Measurements from ENCODE around the gene FCAMR. TPM values are rescaled to one million over a fixed set of nuclear protein-coding genes. Genes with fewer than 3 reads are reported as not detected.
A peak's percentile ranks its signal among the peaks of the same experiment; 100 is the strongest.

FCAMR gene
- total RNA-seq, 1 donor from 2014 or later, result not detected

GRCh38 chr1:207009182-207009850 lies 39.1 kb upstream of the FCAMR start:
- Mint-ChIP-seq H3K27ac (ENCODE audit: unreplicated experiment) (no peak overlapping the region), H3K36me3 (ENCODE audit: low read depth) (peaks cover 2% of the 10 kb centered on the region), H3K4me1 (ENCODE audit: low read depth) (peaks cover 16% of the 10 kb centered on the region), H3K9me3 (ENCODE audit: low read depth) (peaks cover 5% of the 10 kb centered on the region), H3K27me3 (ENCODE audit: low read depth) (peaks cover 20% of the 10 kb centered on the region), H3K4me3 (ENCODE audit: unreplicated experiment) (no peak overlapping the region)
- no peak for TF ChIP-seq CTCF (IDR thresholded peaks at IDR 0.05)
- no peak for DNase-seq (ENCODE audit: low spot score)

GRCh38 chr1:207007352-207008033 lies 37.2 kb upstream of the FCAMR start:
- no peak for TF ChIP-seq CTCF (IDR thresholded peaks at IDR 0.05)
- Mint-ChIP-seq H3K27ac (ENCODE audit: unreplicated experiment) (peak overlapping the region; percentile 84), H3K9me3 (ENCODE audit: low read depth) (peaks cover 5% of the 10 kb centered on the region)

GRCh38 chr1:207006914-207007313 lies 36.7 kb upstream of the FCAMR start:
- Mint-ChIP-seq H3K4me1 (ENCODE audit: low read depth) (peaks cover 16% of the 10 kb centered on the region), H3K9me3 (ENCODE audit: low read depth) (peaks cover 5% of the 10 kb centered on the region), H3K4me3 (ENCODE audit: unreplicated experiment) (no peak overlapping the region), H3K27ac (ENCODE audit: unreplicated experiment) (peak overlapping the region; percentile 84), H3K36me3 (ENCODE audit: low read depth) (no peaks in the 10 kb centered on the region), H3K27me3 (ENCODE audit: low read depth) (peaks cover 2% of the 10 kb centered on the region)
- no peak for TF ChIP-seq CTCF (IDR thresholded peaks at IDR 0.05)
- no peak for DNase-seq (ENCODE audit: low spot score)

More at GRCh38 chr1:207007352-207008033, 37.2 kb upstream of the FCAMR start:
- Mint-ChIP-seq H3K4me1 (ENCODE audit: low read depth) (peaks cover 16% of the 10 kb centered on the region), H3K27me3 (ENCODE audit: low read depth) (peaks cover 5% of the 10 kb centered on the region), H3K36me3 (ENCODE audit: low read depth) (no peaks in the 10 kb centered on the region), H3K4me3 (ENCODE audit: unreplicated experiment) (no peak overlapping the region)
- no peak for DNase-seq (ENCODE audit: low spot score)

GRCh38 chr1:207006083-207006482 lies 35.8 kb upstream of the FCAMR start:
- H3K27ac Mint-ChIP-seq (ENCODE audit: unreplicated experiment), result no peak overlapping the region
- no peak overlapping the region for H3K4me3 Mint-ChIP-seq (ENCODE audit: unreplicated experiment)
- peaks cover 5% of the 10 kb centered on the region for H3K9me3 Mint-ChIP-seq (ENCODE audit: low read depth)
- no peaks in the 10 kb centered on the region for H3K36me3 Mint-ChIP-seq (ENCODE audit: low read depth)
- DNase-seq (ENCODE audit: low spot score), result no peak
- H3K4me1 Mint-ChIP-seq (ENCODE audit: low read depth), result peaks cover 16% of the 10 kb centered on the region
- peaks cover 2% of the 10 kb centered on the region for H3K27me3 Mint-ChIP-seq (ENCODE audit: low read depth)
- no peak for TF ChIP-seq CTCF (IDR thresholded peaks at IDR 0.05)

GRCh38 chr1:207004931-207005830 lies 34.9 kb upstream of the FCAMR start:
- H3K4me3 Mint-ChIP-seq (ENCODE audit: unreplicated experiment), result no peak overlapping the region
- H3K9me3 Mint-ChIP-seq (ENCODE audit: low read depth), result peaks cover 5% of the 10 kb centered on the region
- peaks cover 5% of the 10 kb centered on the region for H3K27me3 Mint-ChIP-seq (ENCODE audit: low read depth)
- H3K27ac Mint-ChIP-seq (ENCODE audit: unreplicated experiment), result no peak overlapping the region
- peak; percentile 80 for TF ChIP-seq CTCF (IDR thresholded peaks at IDR 0.05)
- no peaks in the 10 kb centered on the region for H3K36me3 Mint-ChIP-seq (ENCODE audit: low read depth)
- peaks cover 16% of the 10 kb centered on the region for H3K4me1 Mint-ChIP-seq (ENCODE audit: low read depth)
- no peak for DNase-seq (ENCODE audit: low spot score)
